Measurements from ENCODE around the gene MS4A2.
A peak's percentile ranks its signal among the peaks of the same experiment; 100 is the strongest.

MS4A2 gene

DNA sequence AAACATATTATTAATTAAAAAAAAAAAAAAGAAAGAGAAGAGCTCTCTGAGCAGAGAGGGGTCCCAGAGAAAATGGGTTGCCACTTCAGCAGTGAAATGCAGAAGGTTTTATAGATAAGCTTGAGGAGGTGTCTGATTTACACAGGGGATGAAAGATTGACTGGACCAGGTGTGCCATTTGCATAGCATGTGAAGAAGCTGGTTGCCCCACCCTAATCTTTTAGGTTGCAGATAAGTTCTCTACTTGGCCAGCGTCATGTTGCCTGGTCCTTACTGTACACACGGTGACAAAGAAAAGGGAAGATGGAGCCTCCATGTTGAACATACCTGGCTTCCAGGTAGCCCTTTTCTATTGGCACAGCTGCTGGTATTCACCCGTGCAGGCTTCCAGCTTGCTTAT, 41.4 kb downstream of the MS4A2 start:
- no peaks in the 10 kb centered on the region for H3K36me3 ChIP-seq (replicated peaks; ENCODE audit: insufficient read depth, low read length)
- no peaks in the 10 kb centered on the region for H3K27me3 ChIP-seq (replicated peaks; ENCODE audit: insufficient read depth, low read length)
- H4K20me1 ChIP-seq (ENCODE audit: insufficient read depth, low read length), result no peaks in the 10 kb centered on the region
- no peaks in the 10 kb centered on the region for H3K9me2 ChIP-seq (replicated peaks; ENCODE audit: insufficient read depth, low read length)
- H3K79me2 ChIP-seq (ENCODE audit: low read length), result no peaks in the 10 kb centered on the region
- no peak overlapping the region for H3K9ac ChIP-seq (ENCODE audit: low read length)
- H3K4me1 ChIP-seq (ENCODE audit: low read length), result no peaks in the 10 kb centered on the region
- H3K4me2 ChIP-seq (ENCODE audit: low read depth, low read length), result no peak overlapping the region
- DNase-seq, result no peak
- no peak overlapping the region for H3K27ac ChIP-seq (ENCODE audit: low read length)
- H3F3A ChIP-seq (ENCODE audit: insufficient read depth, low read length), result no peaks in the 10 kb centered on the region
- H3K4me3 ChIP-seq (ENCODE audit: low read length), result no peak overlapping the region
- TF ChIP-seq, protein P1, sequence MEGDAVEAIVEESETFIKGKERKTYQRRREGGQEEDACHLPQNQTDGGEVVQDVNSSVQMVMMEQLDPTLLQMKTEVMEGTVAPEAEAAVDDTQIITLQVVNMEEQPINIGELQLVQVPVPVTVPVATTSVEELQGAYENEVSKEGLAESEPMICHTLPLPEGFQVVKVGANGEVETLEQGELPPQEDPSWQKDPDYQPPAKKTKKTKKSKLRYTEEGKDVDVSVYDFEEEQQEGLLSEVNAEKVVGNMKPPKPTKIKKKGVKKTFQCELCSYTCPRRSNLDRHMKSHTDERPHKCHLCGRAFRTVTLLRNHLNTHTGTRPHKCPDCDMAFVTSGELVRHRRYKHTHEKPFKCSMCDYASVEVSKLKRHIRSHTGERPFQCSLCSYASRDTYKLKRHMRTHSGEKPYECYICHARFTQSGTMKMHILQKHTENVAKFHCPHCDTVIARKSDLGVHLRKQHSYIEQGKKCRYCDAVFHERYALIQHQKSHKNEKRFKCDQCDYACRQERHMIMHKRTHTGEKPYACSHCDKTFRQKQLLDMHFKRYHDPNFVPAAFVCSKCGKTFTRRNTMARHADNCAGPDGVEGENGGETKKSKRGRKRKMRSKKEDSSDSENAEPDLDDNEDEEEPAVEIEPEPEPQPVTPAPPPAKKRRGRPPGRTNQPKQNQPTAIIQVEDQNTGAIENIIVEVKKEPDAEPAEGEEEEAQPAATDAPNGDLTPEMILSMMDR (IDR thresholded peaks at IDR 0.05; ENCODE audit: low read length), result no peak
- TF ChIP-seq EZH2 (optimal IDR thresholded peaks at IDR 0.05; ENCODE audit: low read depth, low read length) (no peak), EZH2phosphoT487 (IDR thresholded peaks at IDR 0.05; ENCODE audit: low read length) (no peak)
- no peaks in the 10 kb centered on the region for H3K9me3 ChIP-seq (replicated peaks; ENCODE audit: insufficient read depth, low read length)
- H2AFZ ChIP-seq (ENCODE audit: low read length), result no peak overlapping the region

DNA sequence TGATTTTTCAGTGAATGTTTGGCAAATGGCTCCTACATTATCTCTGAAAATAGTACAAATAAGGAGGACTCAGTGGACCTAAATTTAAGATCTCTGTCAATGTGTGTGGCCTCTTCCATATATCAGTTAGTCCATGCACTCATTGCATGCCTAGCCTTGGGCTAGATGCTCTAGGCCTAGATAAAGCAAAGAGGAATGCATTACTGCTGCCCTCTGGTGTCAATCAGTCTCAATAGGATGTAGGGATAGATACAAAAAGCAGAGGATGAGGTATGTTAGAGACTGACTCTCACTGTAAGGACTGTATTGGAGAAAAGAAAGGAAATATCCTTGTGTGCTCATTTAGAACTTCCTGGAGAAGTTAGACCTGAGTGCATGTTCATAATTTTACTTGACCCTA, 42.0 kb downstream of the MS4A2 start:
- Histone ChIP-seq H3K9me3 (replicated peaks; ENCODE audit: insufficient read depth, low read length) (no peaks in the 10 kb centered on the region), H4K20me1 (ENCODE audit: insufficient read depth, low read length) (no peaks in the 10 kb centered on the region), H3K4me2 (ENCODE audit: low read depth, low read length) (no peak overlapping the region), H3K9me2 (replicated peaks; ENCODE audit: insufficient read depth, low read length) (no peaks in the 10 kb centered on the region), H3K4me1 (ENCODE audit: low read length) (no peaks in the 10 kb centered on the region), H3K79me2 (ENCODE audit: low read length) (no peaks in the 10 kb centered on the region), H3K9ac (ENCODE audit: low read length) (no peak overlapping the region), H3K36me3 (replicated peaks; ENCODE audit: insufficient read depth, low read length) (no peaks in the 10 kb centered on the region), H3K27me3 (replicated peaks; ENCODE audit: insufficient read depth, low read length) (no peaks in the 10 kb centered on the region), H3F3A (ENCODE audit: insufficient read depth, low read length) (no peaks in the 10 kb centered on the region), H3K27ac (ENCODE audit: low read length) (no peak overlapping the region), H2AFZ (ENCODE audit: low read length) (no peak overlapping the region), H3K4me3 (ENCODE audit: low read length) (no peak overlapping the region)
- TF ChIP-seq, protein P1 (IDR thresholded peaks at IDR 0.05; ENCODE audit: low read length), result peak; percentile 50
- TF ChIP-seq EZH2phosphoT487 (IDR thresholded peaks at IDR 0.05; ENCODE audit: low read length), result no peak
- TF ChIP-seq EZH2 (optimal IDR thresholded peaks at IDR 0.05; ENCODE audit: low read depth, low read length), result no peak
- peak; percentile 41 for DNase-seq

DNA sequence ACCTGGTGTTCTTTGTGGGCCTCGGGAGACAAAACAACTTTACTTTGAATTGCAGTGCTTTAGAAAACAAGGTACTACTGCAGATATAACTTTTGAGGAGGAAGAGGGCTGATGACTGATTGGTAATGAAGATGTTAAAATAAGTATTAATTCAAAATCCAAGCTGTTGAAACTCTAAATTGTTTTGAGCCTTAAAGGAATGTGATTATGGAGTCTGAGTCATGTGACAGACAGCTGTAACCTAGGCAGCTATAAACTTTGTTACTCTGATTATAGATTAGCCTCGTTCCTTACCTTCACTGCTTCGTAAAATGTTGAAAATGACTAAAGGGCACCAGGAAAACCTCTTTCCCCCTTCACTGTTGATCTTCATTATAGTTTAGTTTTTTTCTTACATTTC, 43.4 kb downstream of the MS4A2 start:
- TF ChIP-seq, protein P1 (IDR thresholded peaks at IDR 0.05; ENCODE audit: low read length), result no peak
- TF ChIP-seq EZH2 (optimal IDR thresholded peaks at IDR 0.05; ENCODE audit: low read depth, low read length), result no peak
- TF ChIP-seq EZH2phosphoT487 (IDR thresholded peaks at IDR 0.05; ENCODE audit: low read length), result no peak
- H3K4me2 ChIP-seq (ENCODE audit: low read depth, low read length), result no peak overlapping the region
- no peak overlapping the region for H3K27ac ChIP-seq (ENCODE audit: low read length)
- H4K20me1 ChIP-seq (ENCODE audit: insufficient read depth, low read length), result no peaks in the 10 kb centered on the region
- no peak overlapping the region for H3K4me3 ChIP-seq (ENCODE audit: low read length)
- H3K36me3 ChIP-seq (replicated peaks; ENCODE audit: insufficient read depth, low read length), result no peaks in the 10 kb centered on the region
- no peaks in the 10 kb centered on the region for H3K79me2 ChIP-seq (ENCODE audit: low read length)
- H2AFZ ChIP-seq (ENCODE audit: low read length), result no peak overlapping the region
- no peaks in the 10 kb centered on the region for H3F3A ChIP-seq (ENCODE audit: insufficient read depth, low read length)
- H3K27me3 ChIP-seq (replicated peaks; ENCODE audit: insufficient read depth, low read length), result no peaks in the 10 kb centered on the region
- H3K9me2 ChIP-seq (replicated peaks; ENCODE audit: insufficient read depth, low read length), result no peaks in the 10 kb centered on the region
- no peak for DNase-seq
- H3K4me1 ChIP-seq (ENCODE audit: low read length), result no peaks in the 10 kb centered on the region
- H3K9me3 ChIP-seq (replicated peaks; ENCODE audit: insufficient read depth, low read length), result no peaks in the 10 kb centered on the region
- H3K9ac ChIP-seq (ENCODE audit: low read length), result no peak overlapping the region
